GM23248 (cell line): Measurements from ENCODE around the gene DNAL4.

Source experiments
- EZH2 ChIP-seq: fragments of 200-600 bp; sonication (generic); IDR thresholded peaks from 2 replicates; pipeline ENCODE4 v1.6.1; 2018; ENCODE audit warnings: antibody characterized with exemption, mild to moderate bottlenecking; ENCODE audit not compliant: insufficient read depth, poor library complexity, severe bottlenecking
- EZH2phosphoT487 ChIP-seq: fragments of 200-600 bp; sonication (generic); IDR thresholded peaks from 2 replicates; pipeline ENCODE4 v1.6.1; 2018; ENCODE audit warnings: antibody characterized with exemption, moderate library complexity, mild to moderate bottlenecking, low read depth; ENCODE audit not compliant: insufficient read depth

GRCh38 chr22:38732251-38732815, 61.6 kb downstream of the DNAL4 start:
- TF ChIP-seq EZH2 (no peak), EZH2phosphoT487 (no peak)
